ENCODE data around the gene TRMT112.

DNA sequence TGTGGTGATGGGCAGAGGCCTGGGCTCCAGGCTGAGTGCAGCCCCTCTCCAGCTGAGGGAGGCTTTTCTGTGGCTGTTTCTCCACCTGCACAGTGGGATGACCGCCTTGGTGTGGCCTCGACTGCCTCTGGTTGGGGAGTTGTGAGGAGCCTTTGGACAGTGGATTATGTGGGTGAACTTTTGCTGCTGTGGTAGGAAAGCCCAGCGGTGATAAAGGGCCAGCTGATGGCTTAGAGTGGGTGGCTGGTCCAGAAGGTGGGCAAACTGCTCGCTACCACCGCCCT lies 13.4 kb downstream of the TRMT112 start:
- TF ChIP-seq, protein P1, sequence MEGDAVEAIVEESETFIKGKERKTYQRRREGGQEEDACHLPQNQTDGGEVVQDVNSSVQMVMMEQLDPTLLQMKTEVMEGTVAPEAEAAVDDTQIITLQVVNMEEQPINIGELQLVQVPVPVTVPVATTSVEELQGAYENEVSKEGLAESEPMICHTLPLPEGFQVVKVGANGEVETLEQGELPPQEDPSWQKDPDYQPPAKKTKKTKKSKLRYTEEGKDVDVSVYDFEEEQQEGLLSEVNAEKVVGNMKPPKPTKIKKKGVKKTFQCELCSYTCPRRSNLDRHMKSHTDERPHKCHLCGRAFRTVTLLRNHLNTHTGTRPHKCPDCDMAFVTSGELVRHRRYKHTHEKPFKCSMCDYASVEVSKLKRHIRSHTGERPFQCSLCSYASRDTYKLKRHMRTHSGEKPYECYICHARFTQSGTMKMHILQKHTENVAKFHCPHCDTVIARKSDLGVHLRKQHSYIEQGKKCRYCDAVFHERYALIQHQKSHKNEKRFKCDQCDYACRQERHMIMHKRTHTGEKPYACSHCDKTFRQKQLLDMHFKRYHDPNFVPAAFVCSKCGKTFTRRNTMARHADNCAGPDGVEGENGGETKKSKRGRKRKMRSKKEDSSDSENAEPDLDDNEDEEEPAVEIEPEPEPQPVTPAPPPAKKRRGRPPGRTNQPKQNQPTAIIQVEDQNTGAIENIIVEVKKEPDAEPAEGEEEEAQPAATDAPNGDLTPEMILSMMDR (conservative IDR thresholded peaks at IDR 0.05 in 1 of 2, IDR thresholded peaks at IDR 0.05 in 1 of 2; ENCODE audit: extremely low read depth in 1 of 2, insufficient read depth in 1 of 2, low read depth in 1 of 2, low read length in 2 of 2) = no peak
- no peak for TF ChIP-seq EZH2 (IDR thresholded peaks at IDR 0.05; ENCODE audit: borderline replicate concordance, low read length)
